Esophagus muscularis mucosa (tissue), 4 donors: ENCODE data around the gene ZNF497. TPM values are rescaled to one million over a fixed set of nuclear protein-coding genes. Genes with fewer than 3 reads are reported as not detected.

ENCODE experiments used
- DNase-seq: peaks from one replicate; pipeline ENCODE4 v3.0.0-alpha.2; 2017; ENCODE audit errors: extremely low spot score
- H3K27ac ChIP-seq, 4 donors: fragments of 200-600 bp; sonication (generic); replicated peaks in 1 of 4; 1 replicate in 3 of 4; 2 replicates in 1 of 4; pipeline ENCODE4 v1.5.1; 2016 to 2019; ENCODE audit warnings: mild to moderate bottlenecking in 1 of 4
- H3K27me3 ChIP-seq, 4 donors: fragments of 200-600 bp; sonication (generic); one replicate each; pipeline versions ENCODE4 v1.5.1 to v1.6.0; 2016 to 2019
- H3K36me3 ChIP-seq, 4 donors: fragments of 200-600 bp; sonication (generic); one replicate each; pipeline ENCODE4 v1.5.1; 2016 to 2019
- H3K4me1 ChIP-seq, 4 donors: fragments of 200-600 bp; sonication (generic); one replicate each; pipeline ENCODE4 v1.5.1; 2016 to 2019
- H3K4me3 ChIP-seq, 4 donors: fragments of 200-600 bp; sonication (generic); 1 replicate in 2 of 4; 2 replicates in 2 of 4; pipeline ENCODE4 v1.5.1; 2016 to 2019; ENCODE audit warnings: mild to moderate bottlenecking in 4 of 4, moderate library complexity in 1 of 4
- H3K9me3 ChIP-seq, 4 donors: fragments of 200-600 bp; sonication (generic); 1 replicate in 3 of 4; 2 replicates in 1 of 4; pipeline ENCODE4 v1.5.1; 2016 to 2019
- CTCF ChIP-seq, 3 experiments: fragments of 200-600 bp in 2 of 3; fragments of 450-650 bp in 1 of 3; sonication (generic) in 2 of 3; IDR thresholded peaks; one replicate each; pipeline ENCODE4 v1.5.1; 2017 to 2019; ENCODE audit warnings: antibody characterized with exemption in 3 of 3, mild to moderate bottlenecking in 2 of 3, moderate library complexity in 1 of 3
- EP300 ChIP-seq: sonication (generic); formaldehyde crosslinking; IDR thresholded peaks from one replicate; pipeline ENCODE4 v1.6.1; 2017; ENCODE audit warnings: antibody characterized with exemption
- POLR2A ChIP-seq: fragments of 450-650 bp; IDR thresholded peaks from one replicate; pipeline ENCODE4 v1.6.1; 2017; ENCODE audit warnings: antibody characterized with exemption, moderate library complexity, mild to moderate bottlenecking, low read depth
- POLR2AphosphoS5 ChIP-seq, 2 donors: sonication (generic); formaldehyde crosslinking; IDR thresholded peaks; one replicate each; pipeline ENCODE4 v1.6.1; 2017; ENCODE audit warnings: antibody characterized with exemption in 2 of 2
- WGBS: methylation state at CpG from one replicate; pipeline ENCODE4 v1.1.5; 2018; 5-methylcytosine and 5-hydroxymethylcytosine counted together
- intact Hi-C: fragments of 100-400 bp; cut with DNase I; formaldehyde crosslinking; loops from one replicate; pipeline ENCODE4 v1.15.1; 2023
- total RNA-seq, 4 donors: library from RNA; depleted of rRNA; stranded (reverse); fragments of >200 nt; gene quantifications; one replicate each; pipeline versions ENCODE4 v1.1.0 to v1.2.1, GENCODE V29; 2016

ZNF497 gene
- total RNA-seq, 4 donors from 2014 or later = 0.42 to 1.1 (median 0.92) TPM

- Histone ChIP-seq H3K4me3 (peak overlapping the region; percentile 75 to 87 (median 80)), H3K27me3 (no peaks in the 10 kb centered on the region), H3K4me1 (peaks cover 31 to 50% (median 47%) of the 10 kb centered on the region in 4 donors), H3K27ac (no peak overlapping the region), H3K36me3 (peaks cover 33 to 53% (median 41%) of the 10 kb centered on the region in 4 donors), H3K9me3 (no peaks in the 10 kb centered on the region)
- no peak for DNase-seq
- no peak for TF ChIP-seq CTCF (IDR thresholded peaks at IDR 0.05)
- TF ChIP-seq EP300 = no peak
- TF ChIP-seq POLR2AphosphoS5 (IDR thresholded peaks at IDR 0.05) = no peak
- no peak for TF ChIP-seq POLR2A
- intact Hi-C loops = no loop called here
- 82% methylated on average over 3 of the region's 3 CpGs for WGBS
Measured at GRCh38 chr19:58388175-58388526, 25.6 kb upstream of the ZNF497 start.

DNA sequence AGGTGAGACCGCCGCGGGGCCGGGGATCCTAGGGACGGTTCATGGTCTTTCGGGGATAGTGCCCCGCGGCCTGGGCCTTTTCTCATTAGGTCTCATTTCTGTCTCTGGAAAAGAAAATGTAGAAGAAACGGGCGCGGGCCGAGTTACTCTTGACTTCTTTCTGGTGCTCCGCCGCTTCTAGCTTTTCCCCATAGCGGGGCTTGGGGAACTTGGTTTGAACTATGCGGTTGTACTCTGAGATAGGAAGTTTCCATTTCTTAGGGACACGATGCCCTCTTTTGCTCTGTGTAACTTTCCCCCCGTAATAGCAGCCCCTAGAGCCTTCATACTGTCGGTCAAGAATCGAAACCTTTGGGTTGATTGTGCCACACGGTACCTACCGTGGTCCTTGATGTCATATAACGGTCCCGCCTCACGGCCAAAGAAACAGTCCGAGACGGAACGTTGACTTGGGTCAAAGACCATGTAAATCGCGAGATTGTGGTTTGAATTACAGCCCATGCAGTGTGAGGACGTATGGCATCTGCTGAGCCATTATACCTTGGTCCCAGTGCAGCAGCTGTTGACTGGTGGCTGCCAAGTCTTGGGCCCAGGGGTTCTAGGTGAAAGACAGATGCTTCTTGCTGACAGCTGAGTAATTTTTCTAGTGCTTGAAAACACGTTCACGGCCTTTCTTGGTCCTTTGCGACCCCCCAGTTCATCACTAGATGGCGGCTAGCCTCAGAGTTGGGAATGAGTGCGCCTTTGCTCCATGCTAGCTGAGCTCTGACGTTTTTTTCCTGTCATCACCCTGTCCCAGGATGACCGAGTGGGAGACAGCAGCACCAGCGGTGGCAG is 25.0 kb upstream of the ZNF497 start:
- no peaks in the 10 kb centered on the region for H3K27me3 ChIP-seq
- peaks cover 31 to 54% (median 47%) of the 10 kb centered on the region in 4 donors for H3K4me1 ChIP-seq
- DNase-seq = no peak
- TF ChIP-seq POLR2AphosphoS5 (IDR thresholded peaks at IDR 0.05) = no peak
- TF ChIP-seq EP300 = no peak
- no peak for TF ChIP-seq POLR2A
- TF ChIP-seq CTCF (IDR thresholded peaks at IDR 0.05) = no peak
- no peaks in the 10 kb centered on the region for H3K9me3 ChIP-seq
- H3K4me3 ChIP-seq = peak overlapping the region; percentile 75 to 87 (median 80)
- H3K27ac ChIP-seq = peak overlapping the region; percentile 95 to 99 (median 98)
- peaks cover 27 to 47% (median 35%) of the 10 kb centered on the region in 4 donors for H3K36me3 ChIP-seq
- WGBS = 9% methylated on average over 38 of the region's 39 CpGs
- intact Hi-C loops = no loop called here

GRCh38 chr19:58386576-58387337 is 24.2 kb upstream of the ZNF497 start, which contains the start of gene RPS5:
RPS5 (plus strand) TSS chr19:58387269; CDS start chr19:58388138, 869 bp downstream.
- no peaks in the 10 kb centered on the region for H3K9me3 ChIP-seq
- intact Hi-C loops = no loop called here
- 0% methylated on average over 10 of the region's 64 CpGs for whole genome bisulfite sequencing
- DNase-seq = peak; percentile 99
- H3K4me3 ChIP-seq = peak within 1 kb of the TSS; percentile 75 to 87 (median 80)
- TF ChIP-seq CTCF (IDR thresholded peaks at IDR 0.05) = no peak
- peak; percentile 70 for TF ChIP-seq POLR2A
- peak; percentile 92 to 94 for TF ChIP-seq POLR2AphosphoS5 (IDR thresholded peaks at IDR 0.05)
- no peak for TF ChIP-seq EP300
- no peaks in the 10 kb centered on the region for H3K27me3 ChIP-seq
- peaks cover 35 to 62% (median 53%) of the 10 kb centered on the region in 4 donors for H3K4me1 ChIP-seq
- peak within 1 kb of the TSS; percentile 95 to 99 (median 98) for H3K27ac ChIP-seq
- H3K36me3 ChIP-seq = peaks cover 22 to 39% (median 31%) of the 10 kb centered on the region in 4 donors

GRCh38 chr19:58385891-58386575 is 23.5 kb upstream of the ZNF497 start:
- H3K36me3 ChIP-seq = peaks cover 16 to 31% (median 24%) of the 10 kb centered on the region in 4 donors
- H3K4me3 ChIP-seq = peak overlapping the region; percentile 75 to 87 (median 80)
- H3K9me3 ChIP-seq = no peaks in the 10 kb centered on the region
- H3K27ac ChIP-seq = peak overlapping the region; percentile 95 to 99 (median 98)
- 21% methylated on average over 15 of the region's 36 CpGs for WGBS
- intact Hi-C loops = no loop called here
- H3K27me3 ChIP-seq = no peaks in the 10 kb centered on the region
- DNase-seq = no peak
- H3K4me1 ChIP-seq = peaks cover 39 to 67% (median 57%) of the 10 kb centered on the region in 4 donors
- TF ChIP-seq EP300 = no peak
- TF ChIP-seq POLR2A = no peak
